GM21447 (cell line): ENCODE measurements around the gene NDUFA13.

ENCODE experiments used
- ATAC-seq: cut with Tn5 transposase; IDR thresholded peaks from one replicate; pipeline ENCODE4 v1.9.1; 2021; ENCODE audit not compliant: unreplicated experiment

The NDUFA13 gene

GRCh38 chr19:19488875-19489690 is 26.9 kb upstream of the NDUFA13 start:
- ATAC-seq: peak; percentile 46

- no peak for ATAC-seq
Measured at GRCh38 chr19:19489804-19490204, 26.2 kb upstream of the NDUFA13 start.

- peak; percentile 46 for ATAC-seq
Measured at GRCh38 chr19:19490214-19490968, 25.6 kb upstream of the NDUFA13 start.

- no peak for ATAC-seq
Measured at GRCh38 chr19:19491321-19492025, 24.6 kb upstream of the NDUFA13 start.

GRCh38 chr19:19492026-19492610 is 23.9 kb upstream of the NDUFA13 start:
- no peak for ATAC-seq

GRCh38 chr19:19493841-19494546 is 22.0 kb upstream of the NDUFA13 start:
- ATAC-seq: no peak

GRCh38 chr19:19495614-19496603 is 20.1 kb upstream of the NDUFA13 start:
- ATAC-seq: no peak

GRCh38 chr19:19498255-19498991 is 17.6 kb upstream of the NDUFA13 start:
- ATAC-seq: no peak

- ATAC-seq: no peak
Measured at GRCh38 chr19:19499272-19499995, 16.6 kb upstream of the NDUFA13 start.

GRCh38 chr19:19500975-19501644 is 14.9 kb upstream of the NDUFA13 start:
- no peak for ATAC-seq

- no peak for ATAC-seq
Measured at GRCh38 chr19:19501798-19502197, 14.2 kb upstream of the NDUFA13 start.

- no peak for ATAC-seq
Measured at GRCh38 chr19:19502281-19502680, 13.7 kb upstream of the NDUFA13 start.

- ATAC-seq: no peak
Measured at GRCh38 chr19:19502808-19503602, 13.0 kb upstream of the NDUFA13 start.

- no peak for ATAC-seq
Measured at GRCh38 chr19:19504754-19505668, 11.0 kb upstream of the NDUFA13 start.

- no peak for ATAC-seq
Measured at GRCh38 chr19:19505669-19506326, 10.2 kb upstream of the NDUFA13 start.
